SJSA1 (cell line): ENCODE results near the gene STK38. TPM values are rescaled to one million over a fixed set of nuclear protein-coding genes. Genes with fewer than 3 reads are reported as not detected.

Experiments used
- total RNA-seq: library from RNA; depleted of rRNA; stranded (reverse); fragments of >200 nt; shearing (Covaris generic); gene quantifications from 2 replicates; pipeline ENCODE4 v1.2.3, GENCODE V29; 2014; rRNA removed

Gene STK38
- total RNA-seq, 1 experiment from 2014 or later, result 39.3 TPM

Other genes starting within 250 kb of the STK38 start
- gene BNIP5, start 210.6 kb downstream of the STK38 start, total RNA-seq, result not detected in 2 replicates
- gene ETV7, start 159.8 kb downstream of the STK38 start, total RNA-seq, result 2.0 TPM in 1 of 2 replicates, not detected in the other
- gene PXT1, start 104.6 kb downstream of the STK38 start, total RNA-seq, result not detected in 2 replicates
- 78.8 and 117 TPM in 2 replicates for gene KCTD20, start 104.5 kb downstream of the STK38 start, total RNA-seq
- gene SRSF3, start 46.9 kb upstream of the STK38 start, total RNA-seq, result 351 and 398 TPM in 2 replicates
- 125 and 133 TPM in 2 replicates for gene CDKN1A, start 131.2 kb upstream of the STK38 start, total RNA-seq
- gene RAB44, start 150.3 kb upstream of the STK38 start, total RNA-seq, result not detected in 2 replicates